ENCODE results near the gene BBC3.
A peak's percentile ranks its signal among the peaks of the same experiment; 100 is the strongest.

BBC3 gene

GRCh38 chr19:47197141-47197540, 33.9 kb downstream of the BBC3 start:
- Histone ChIP-seq H2BK15ac (replicated peaks; ENCODE audit: low read depth) (no peak overlapping the region), H3K4me2 (ENCODE audit: low read length) (no peak overlapping the region), H3K36me3 (ENCODE audit: control insufficient read depth, insufficient read depth, low read length) (peaks cover 8% of the 10 kb centered on the region), H2AK5ac (ENCODE audit: low read length) (no peak overlapping the region), H3K79me2 (ENCODE audit: control insufficient read depth, insufficient read depth, low read length) (peaks cover 2% of the 10 kb centered on the region), H3K18ac (ENCODE audit: low read length) (no peak overlapping the region), H3K27me3 (ENCODE audit: insufficient read depth, low read length, poor library complexity) (no peaks in the 10 kb centered on the region), H3K23ac (ENCODE audit: low read length) (no peak overlapping the region), H3K4me1 (ENCODE audit: control insufficient read depth, low read depth, low read length) (no peaks in the 10 kb centered on the region), H2BK5ac (ENCODE audit: low read length) (no peak overlapping the region), H4K8ac (ENCODE audit: low read depth, low read length) (no peak overlapping the region), H3K9ac (ENCODE audit: low read length) (no peak overlapping the region), H3K4me3 (ENCODE audit: low read length) (no peak overlapping the region), H3K27ac (ENCODE audit: low read depth, low read length) (peak overlapping the region; percentile 65), H4K5ac (ENCODE audit: low read length) (no peak overlapping the region), H3K79me1 (ENCODE audit: low read length) (peaks cover 5% of the 10 kb centered on the region), H3K56ac (ENCODE audit: low read length) (peak overlapping the region; percentile 7), H3K4ac (ENCODE audit: low read depth, low read length) (no peak overlapping the region), H2BK120ac (ENCODE audit: low read depth, low read length) (no peak overlapping the region)
- WGBS (ENCODE audit: extremely low coverage, insufficient coverage, low lambda C conversion rate): no CpG with 5 or more reads among the region's 4 CpGs
- no peak for DNase-seq

GRCh38 chr19:47195434-47195833, 35.6 kb downstream of the BBC3 start:
- Histone ChIP-seq H3K4me3 (ENCODE audit: low read length) (no peak overlapping the region), H3K4me1 (ENCODE audit: control insufficient read depth, low read depth, low read length) (no peaks in the 10 kb centered on the region), H3K79me2 (ENCODE audit: control insufficient read depth, insufficient read depth, low read length) (peaks cover 2% of the 10 kb centered on the region), H3K23ac (ENCODE audit: low read length) (no peak overlapping the region), H2BK5ac (ENCODE audit: low read length) (no peak overlapping the region), H2BK15ac (replicated peaks; ENCODE audit: low read depth) (no peak overlapping the region), H3K36me3 (ENCODE audit: control insufficient read depth, insufficient read depth, low read length) (peaks cover 8% of the 10 kb centered on the region), H3K27me3 (ENCODE audit: insufficient read depth, low read length, poor library complexity) (no peaks in the 10 kb centered on the region), H3K4me2 (ENCODE audit: low read length) (no peak overlapping the region), H3K27ac (ENCODE audit: low read depth, low read length) (peak overlapping the region; percentile 23), H3K9ac (ENCODE audit: low read length) (no peak overlapping the region), H2BK120ac (ENCODE audit: low read depth, low read length) (no peak overlapping the region), H3K18ac (ENCODE audit: low read length) (no peak overlapping the region), H4K8ac (ENCODE audit: low read depth, low read length) (no peak overlapping the region), H3K4ac (ENCODE audit: low read depth, low read length) (no peak overlapping the region), H3K79me1 (ENCODE audit: low read length) (peaks cover 8% of the 10 kb centered on the region), H4K5ac (ENCODE audit: low read length) (no peak overlapping the region), H3K56ac (ENCODE audit: low read length) (no peak overlapping the region), H2AK5ac (ENCODE audit: low read length) (no peak overlapping the region)
- no CpG with 5 or more reads among the region's 1 CpG for WGBS (ENCODE audit: extremely low coverage, insufficient coverage, low lambda C conversion rate)
- no peak for DNase-seq

- peak overlapping the region; percentile 37 for H3K27ac ChIP-seq (ENCODE audit: low read depth, low read length)
- H3K23ac ChIP-seq (ENCODE audit: low read length): no peak overlapping the region
- H3K79me1 ChIP-seq (ENCODE audit: low read length): peaks cover 16% of the 10 kb centered on the region
- H4K5ac ChIP-seq (ENCODE audit: low read length): no peak overlapping the region
- no peak overlapping the region for H2BK120ac ChIP-seq (ENCODE audit: low read depth, low read length)
- H3K18ac ChIP-seq (ENCODE audit: low read length): no peak overlapping the region
- WGBS (ENCODE audit: extremely low coverage, insufficient coverage, low lambda C conversion rate): no CpG with 5 or more reads among the region's 12 CpGs
- H3K4me1 ChIP-seq (ENCODE audit: control insufficient read depth, low read depth, low read length): peaks cover 9% of the 10 kb centered on the region
- no peak overlapping the region for H3K9ac ChIP-seq (ENCODE audit: low read length)
- H3K4ac ChIP-seq (ENCODE audit: low read depth, low read length): no peak overlapping the region
- H3K79me2 ChIP-seq (ENCODE audit: control insufficient read depth, insufficient read depth, low read length): peaks cover 10% of the 10 kb centered on the region
- DNase-seq: no peak
- no peak overlapping the region for H2BK5ac ChIP-seq (ENCODE audit: low read length)
- H3K4me3 ChIP-seq (ENCODE audit: low read length): no peak overlapping the region
- no peak overlapping the region for H3K4me2 ChIP-seq (ENCODE audit: low read length)
- H3K27me3 ChIP-seq (ENCODE audit: insufficient read depth, low read length, poor library complexity): no peaks in the 10 kb centered on the region
- H2BK15ac ChIP-seq (replicated peaks; ENCODE audit: low read depth): no peak overlapping the region
- peak overlapping the region; percentile 17 for H3K56ac ChIP-seq (ENCODE audit: low read length)
- no peak overlapping the region for H4K8ac ChIP-seq (ENCODE audit: low read depth, low read length)
- no peaks in the 10 kb centered on the region for H3K36me3 ChIP-seq (ENCODE audit: control insufficient read depth, insufficient read depth, low read length)
- no peak overlapping the region for H2AK5ac ChIP-seq (ENCODE audit: low read length)
These were observed 40.8 kb downstream of the BBC3 start for GRCh38 chr19:47190167-47190727.

- Histone ChIP-seq H3K4me3 (ENCODE audit: low read length) (no peak overlapping the region), H3K4ac (ENCODE audit: low read depth, low read length) (no peak overlapping the region), H3K36me3 (ENCODE audit: control insufficient read depth, insufficient read depth, low read length) (peaks cover 4% of the 10 kb centered on the region), H3K9ac (ENCODE audit: low read length) (no peak overlapping the region), H2BK15ac (replicated peaks; ENCODE audit: low read depth) (no peak overlapping the region), H3K27ac (ENCODE audit: low read depth, low read length) (no peak overlapping the region), H2BK5ac (ENCODE audit: low read length) (no peak overlapping the region), H3K79me2 (ENCODE audit: control insufficient read depth, insufficient read depth, low read length) (peaks cover 12% of the 10 kb centered on the region), H3K79me1 (ENCODE audit: low read length) (peaks cover 16% of the 10 kb centered on the region), H3K4me2 (ENCODE audit: low read length) (no peak overlapping the region), H4K8ac (ENCODE audit: low read depth, low read length) (no peak overlapping the region), H4K5ac (ENCODE audit: low read length) (no peak overlapping the region), H3K27me3 (ENCODE audit: insufficient read depth, low read length, poor library complexity) (no peaks in the 10 kb centered on the region), H3K23ac (ENCODE audit: low read length) (no peak overlapping the region), H2AK5ac (ENCODE audit: low read length) (no peak overlapping the region), H2BK120ac (ENCODE audit: low read depth, low read length) (no peak overlapping the region), H3K56ac (ENCODE audit: low read length) (peak overlapping the region; percentile 56), H3K18ac (ENCODE audit: low read length) (no peak overlapping the region), H3K4me1 (ENCODE audit: control insufficient read depth, low read depth, low read length) (peaks cover 9% of the 10 kb centered on the region)
- no CpG with 5 or more reads among the region's 5 CpGs for WGBS (ENCODE audit: extremely low coverage, insufficient coverage, low lambda C conversion rate)
- no peak for DNase-seq
These were observed 42.4 kb downstream of the BBC3 start for GRCh38 chr19:47188507-47189033.

- no peak overlapping the region for H3K27ac ChIP-seq (ENCODE audit: low read depth, low read length)
- no peak overlapping the region for H3K56ac ChIP-seq (ENCODE audit: low read length)
- H3K79me2 ChIP-seq (ENCODE audit: control insufficient read depth, insufficient read depth, low read length): peaks cover 12% of the 10 kb centered on the region
- H3K4ac ChIP-seq (ENCODE audit: low read depth, low read length): no peak overlapping the region
- peaks cover 9% of the 10 kb centered on the region for H3K4me1 ChIP-seq (ENCODE audit: control insufficient read depth, low read depth, low read length)
- no peak overlapping the region for H3K9ac ChIP-seq (ENCODE audit: low read length)
- H3K23ac ChIP-seq (ENCODE audit: low read length): no peak overlapping the region
- no peak overlapping the region for H2BK15ac ChIP-seq (replicated peaks; ENCODE audit: low read depth)
- WGBS (ENCODE audit: extremely low coverage, insufficient coverage, low lambda C conversion rate): no CpG with 5 or more reads among the region's 6 CpGs
- no peak overlapping the region for H4K8ac ChIP-seq (ENCODE audit: low read depth, low read length)
- no peaks in the 10 kb centered on the region for H3K27me3 ChIP-seq (ENCODE audit: insufficient read depth, low read length, poor library complexity)
- no peak overlapping the region for H2BK5ac ChIP-seq (ENCODE audit: low read length)
- peaks cover 8% of the 10 kb centered on the region for H3K36me3 ChIP-seq (ENCODE audit: control insufficient read depth, insufficient read depth, low read length)
- H3K79me1 ChIP-seq (ENCODE audit: low read length): peaks cover 17% of the 10 kb centered on the region
- no peak for DNase-seq
- no peak overlapping the region for H2AK5ac ChIP-seq (ENCODE audit: low read length)
- H3K4me2 ChIP-seq (ENCODE audit: low read length): no peak overlapping the region
- H2BK120ac ChIP-seq (ENCODE audit: low read depth, low read length): no peak overlapping the region
- no peak overlapping the region for H3K18ac ChIP-seq (ENCODE audit: low read length)
- H4K5ac ChIP-seq (ENCODE audit: low read length): no peak overlapping the region
- no peak overlapping the region for H3K4me3 ChIP-seq (ENCODE audit: low read length)
These were observed 43.2 kb downstream of the BBC3 start for GRCh38 chr19:47187797-47188196.

- H2BK5ac ChIP-seq (ENCODE audit: low read length): no peak overlapping the region
- no peak overlapping the region for H3K56ac ChIP-seq (ENCODE audit: low read length)
- no peak overlapping the region for H3K27ac ChIP-seq (ENCODE audit: low read depth, low read length)
- peaks cover 9% of the 10 kb centered on the region for H3K4me1 ChIP-seq (ENCODE audit: control insufficient read depth, low read depth, low read length)
- DNase-seq: no peak
- H3K4me2 ChIP-seq (ENCODE audit: low read length): no peak overlapping the region
- no peak overlapping the region for H2AK5ac ChIP-seq (ENCODE audit: low read length)
- no peak overlapping the region for H3K4me3 ChIP-seq (ENCODE audit: low read length)
- H3K27me3 ChIP-seq (ENCODE audit: insufficient read depth, low read length, poor library complexity): no peaks in the 10 kb centered on the region
- H3K9ac ChIP-seq (ENCODE audit: low read length): no peak overlapping the region
- no CpG with 5 or more reads among the region's 2 CpGs for WGBS (ENCODE audit: extremely low coverage, insufficient coverage, low lambda C conversion rate)
- H3K79me1 ChIP-seq (ENCODE audit: low read length): peaks cover 17% of the 10 kb centered on the region
- no peak overlapping the region for H3K23ac ChIP-seq (ENCODE audit: low read length)
- H3K36me3 ChIP-seq (ENCODE audit: control insufficient read depth, insufficient read depth, low read length): peaks cover 8% of the 10 kb centered on the region
- no peak overlapping the region for H2BK15ac ChIP-seq (replicated peaks; ENCODE audit: low read depth)
- no peak overlapping the region for H2BK120ac ChIP-seq (ENCODE audit: low read depth, low read length)
- H4K8ac ChIP-seq (ENCODE audit: low read depth, low read length): no peak overlapping the region
- H3K79me2 ChIP-seq (ENCODE audit: control insufficient read depth, insufficient read depth, low read length): peaks cover 12% of the 10 kb centered on the region
- H4K5ac ChIP-seq (ENCODE audit: low read length): no peak overlapping the region
- H3K4ac ChIP-seq (ENCODE audit: low read depth, low read length): no peak overlapping the region
- no peak overlapping the region for H3K18ac ChIP-seq (ENCODE audit: low read length)
These were observed 43.7 kb downstream of the BBC3 start for GRCh38 chr19:47187335-47187655.

Measured in mesendoderm (in vitro differentiated cells).